NCI-H2081 treated with DMSO at 0.1 percent for 48 hours (cell line): ENCODE data around the gene LCLAT1.

ENCODE experiments used
- DNase-seq: peaks from one replicate; lab custom pipeline; 2025; lab: John Stamatoyannopoulos, UW

LCLAT1 gene

GRCh38 chr2:30447149-30448045 is at the start of gene LCLAT1:
TSS of gene LCLAT1 (plus strand) at chr2:30447246. CDS start at chr2:30525591, 78,345 bp downstream.
- DNase-seq, result no peak

- no peak for DNase-seq
Observed at GRCh38 chr2:30398084-30398873, 48.8 kb upstream of the LCLAT1 start.

GRCh38 chr2:30400151-30400954 is 46.7 kb upstream of the LCLAT1 start:
- no peak for DNase-seq

GRCh38 chr2:30402441-30403182 is 44.4 kb upstream of the LCLAT1 start:
- no peak for DNase-seq

GRCh38 chr2:30403592-30404312 is 43.3 kb upstream of the LCLAT1 start:
- DNase-seq, result no peak

- no peak for DNase-seq
Observed at GRCh38 chr2:30404319-30405259, 42.5 kb upstream of the LCLAT1 start.

- DNase-seq, result no peak
Observed at GRCh38 chr2:30405260-30405605, 41.8 kb upstream of the LCLAT1 start.

GRCh38 chr2:30406853-30407252 is 40.2 kb upstream of the LCLAT1 start:
- DNase-seq, result no peak

GRCh38 chr2:30408961-30409387 is 38.1 kb upstream of the LCLAT1 start:
- DNase-seq, result no peak

- DNase-seq, result no peak
Observed at GRCh38 chr2:30410217-30410616, 36.8 kb upstream of the LCLAT1 start.

GRCh38 chr2:30412047-30412683 is 34.9 kb upstream of the LCLAT1 start:
- no peak for DNase-seq

GRCh38 chr2:30412684-30413570 is 34.1 kb upstream of the LCLAT1 start:
- no peak for DNase-seq

GRCh38 chr2:30414961-30415360 is 32.1 kb upstream of the LCLAT1 start:
- no peak for DNase-seq

- DNase-seq, result no peak
Observed at GRCh38 chr2:30417253-30417652, 29.8 kb upstream of the LCLAT1 start.

GRCh38 chr2:30421026-30421603 is 25.9 kb upstream of the LCLAT1 start:
- no peak for DNase-seq

GRCh38 chr2:30421604-30422443 is 25.2 kb upstream of the LCLAT1 start:
- no peak for DNase-seq
